GM19193 (cell line): ENCODE results near the gene TBC1D22A.

ENCODE experiments used
- POLR2A ChIP-seq: IDR thresholded peaks from 4 replicates; pipeline ENCODE4 v1.6.1; 2011; ENCODE audit not compliant: insufficient read depth, insufficient read length; ENCODE audit errors: extremely low read depth

TBC1D22A gene

DNA sequence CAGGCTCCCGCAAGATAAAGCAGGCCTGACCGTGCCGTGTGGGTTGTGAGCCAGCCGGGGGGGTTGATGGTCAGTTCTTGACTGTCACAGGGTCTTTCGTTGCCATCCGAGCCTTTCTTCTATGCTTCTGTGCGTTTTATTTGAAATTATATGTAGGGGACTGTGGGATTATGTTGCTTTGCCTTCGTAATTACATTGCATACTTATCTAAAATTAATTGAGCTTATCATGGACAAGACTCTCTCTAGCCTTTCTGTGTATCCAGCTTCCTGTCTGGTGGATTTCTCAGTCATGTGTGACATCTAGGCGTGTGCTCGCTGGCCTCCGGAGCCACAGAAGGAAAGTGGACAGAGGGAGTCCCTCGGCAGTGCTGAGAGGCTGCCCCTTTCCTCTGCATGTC is 93.2 kb downstream of the TBC1D22A start:
- TF ChIP-seq POLR2A: no peak

- no peak for TF ChIP-seq POLR2A
These were observed 94.2 kb downstream of the TBC1D22A start for GRCh38 chr22:46856661-46857060.

GRCh38 chr22:46857142-46857884 is 94.9 kb downstream of the TBC1D22A start:
- TF ChIP-seq POLR2A: no peak

DNA sequence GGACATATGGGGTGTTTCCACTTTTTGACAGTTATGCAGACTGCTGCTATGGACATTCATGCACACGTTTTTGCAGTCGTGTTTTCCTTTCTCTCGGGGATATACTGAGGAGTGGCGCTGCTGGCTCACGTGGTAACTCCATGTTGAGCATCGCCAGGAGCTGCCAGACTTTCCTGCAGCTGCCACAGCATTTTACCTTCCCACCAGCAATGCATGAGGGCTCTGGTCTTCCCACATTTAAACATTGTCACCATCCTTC is 95.4 kb downstream of the TBC1D22A start:
- TF ChIP-seq POLR2A: no peak

GRCh38 chr22:46858181-46858771 is 95.8 kb downstream of the TBC1D22A start:
- TF ChIP-seq POLR2A: no peak

DNA sequence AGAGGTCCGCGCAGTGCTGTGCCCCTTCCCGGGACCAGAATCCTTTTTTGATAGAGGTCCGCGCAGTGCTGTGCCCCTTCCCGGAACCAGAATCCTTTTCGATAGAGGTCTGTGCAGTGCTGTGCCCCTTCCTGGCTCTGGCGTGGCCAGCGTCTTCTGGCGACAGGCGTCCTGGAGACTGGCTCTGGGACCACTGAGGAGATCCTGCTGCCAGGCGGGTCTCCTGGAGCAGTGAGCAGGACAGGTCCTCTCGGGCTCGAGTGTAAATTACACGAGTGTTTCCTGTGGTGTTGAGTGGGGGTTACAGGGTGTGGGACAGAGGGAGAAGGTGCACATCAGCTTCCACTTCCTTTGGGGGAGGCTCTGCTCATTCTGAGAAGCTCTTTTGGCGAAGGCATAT is 98.1 kb downstream of the TBC1D22A start:
- TF ChIP-seq POLR2A: no peak

- TF ChIP-seq POLR2A: no peak
These were observed 99.3 kb downstream of the TBC1D22A start for GRCh38 chr22:46861468-46862367.

DNA sequence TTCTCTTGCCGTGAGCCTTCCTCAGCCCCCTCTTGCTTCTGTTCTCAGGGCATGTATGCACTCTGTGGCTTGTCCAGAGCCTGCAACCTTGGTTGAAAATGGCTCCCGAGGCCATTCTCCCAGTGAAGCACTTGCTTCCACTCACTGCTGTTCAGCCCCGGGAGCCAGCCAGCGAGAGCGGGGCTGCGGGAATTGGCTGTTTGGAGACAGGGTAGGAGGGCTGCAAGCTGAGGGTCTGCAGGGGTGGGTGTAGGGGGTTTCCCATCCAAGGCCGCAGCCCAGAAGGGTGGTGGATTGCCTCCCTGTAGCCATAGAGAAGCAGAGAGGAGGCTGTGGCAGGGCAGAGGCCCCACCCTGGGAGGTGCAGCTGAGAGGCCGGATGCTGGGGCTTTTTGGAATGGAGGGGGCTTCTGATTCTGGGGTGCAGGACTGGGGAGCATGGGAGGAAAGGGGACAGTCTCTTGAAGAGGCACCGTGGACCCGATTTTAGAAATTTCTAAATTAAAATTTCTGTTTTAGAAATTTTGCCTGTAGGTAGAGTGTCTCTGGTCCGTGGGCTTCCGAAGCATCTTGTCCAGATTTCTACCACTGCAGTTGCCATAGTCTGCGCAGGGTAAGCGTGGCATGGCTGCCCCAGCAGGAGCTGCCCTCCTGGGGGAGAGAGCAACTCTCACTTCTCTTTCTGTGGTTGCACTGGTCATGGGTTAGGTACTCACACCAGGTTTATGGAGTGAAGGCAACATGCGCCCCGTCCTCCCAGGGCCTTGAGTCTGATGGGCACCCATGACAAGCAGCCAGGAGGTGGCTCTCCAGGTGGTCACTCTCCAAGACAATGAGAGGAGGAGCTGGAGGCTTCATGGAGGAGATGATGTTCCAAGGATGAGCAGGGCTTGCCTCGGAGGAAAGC is 100.2 kb downstream of the TBC1D22A start:
- no peak for TF ChIP-seq POLR2A

DNA sequence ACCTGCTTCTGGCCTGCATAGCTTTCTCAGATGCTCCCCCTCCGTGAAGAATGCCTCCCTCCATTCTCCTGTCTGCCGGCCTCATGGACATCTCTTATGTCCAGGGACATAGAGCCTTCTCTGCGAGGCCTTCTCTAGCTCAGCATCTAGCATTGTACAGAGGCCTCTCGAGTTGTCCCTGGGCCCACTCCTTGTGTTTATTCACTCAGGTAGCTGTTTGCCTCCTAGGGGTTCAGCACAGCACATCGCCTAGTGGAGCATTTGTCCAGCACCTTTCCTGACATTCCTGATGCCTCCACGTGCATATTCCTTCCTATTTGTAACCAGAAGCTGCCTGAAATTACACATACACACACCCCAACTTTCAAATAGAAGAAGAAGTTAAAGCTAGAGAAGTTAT is 101.3 kb downstream of the TBC1D22A start:
- no peak for TF ChIP-seq POLR2A

- TF ChIP-seq POLR2A: no peak
These were observed 102.0 kb downstream of the TBC1D22A start for GRCh38 chr22:46864314-46865051.

GRCh38 chr22:46865052-46865434 is 102.6 kb downstream of the TBC1D22A start:
- TF ChIP-seq POLR2A: no peak

DNA sequence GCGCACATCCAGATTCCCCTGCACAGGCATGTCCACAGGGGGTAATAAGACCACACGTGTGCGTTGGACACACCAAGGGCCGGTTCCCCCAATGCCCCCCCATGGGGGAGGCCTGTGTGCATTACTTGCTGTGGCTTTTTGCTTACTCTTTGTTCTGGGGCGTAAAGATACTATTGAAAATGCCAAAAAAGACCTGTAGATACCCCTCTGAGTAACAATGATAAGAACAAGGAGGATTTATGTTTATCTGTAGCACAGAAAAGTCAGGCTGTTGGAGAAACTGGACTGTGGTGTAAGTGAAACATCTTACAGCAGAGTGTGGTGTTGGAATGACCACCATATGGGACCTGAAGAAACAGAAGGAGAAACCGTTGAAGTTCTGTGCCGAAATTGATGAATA is 103.2 kb downstream of the TBC1D22A start:
- TF ChIP-seq POLR2A: no peak

DNA sequence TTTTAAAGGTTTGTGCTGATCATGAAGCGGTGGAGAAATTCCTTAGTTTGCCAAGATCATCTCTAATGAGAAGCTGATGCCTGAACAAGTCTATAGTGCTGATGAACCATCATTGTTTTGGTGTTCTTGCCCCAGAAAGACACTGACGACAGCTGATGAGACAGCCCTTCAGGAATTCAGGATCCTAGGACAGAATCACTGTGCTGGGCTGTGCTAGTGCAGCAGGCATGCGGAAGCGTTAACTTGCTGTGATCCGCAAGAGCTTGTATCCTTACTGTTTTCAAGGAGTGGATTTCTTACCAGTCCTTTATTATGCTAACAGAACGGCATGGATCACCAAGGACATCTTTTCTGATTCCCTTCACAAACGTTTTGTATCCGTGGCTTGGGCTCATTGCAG is 104.1 kb downstream of the TBC1D22A start:
- TF ChIP-seq POLR2A: no peak

GRCh38 chr22:46867106-46867505 is 104.7 kb downstream of the TBC1D22A start:
- no peak for TF ChIP-seq POLR2A
